PFSK-1 (cell line): ENCODE results near the gene ZBTB2.

ENCODE experiments used
- FOXP2 ChIP-seq: optimal IDR thresholded peaks from 2 replicates; pipeline ENCODE3; 2011; ENCODE audit warnings: borderline replicate concordance, control low read depth, inconsistent platforms; ENCODE audit not compliant: insufficient read depth; ENCODE audit errors: extremely low read length, extremely low read depth
- POLR2AphosphoS5 ChIP-seq: IDR thresholded peaks from 2 replicates; pipeline ENCODE4 v1.6.1; 2012; ENCODE audit warnings: low read depth, mild to moderate bottlenecking, control low read depth, low read length, moderate library complexity
- REST ChIP-seq, 2 experiments: IDR thresholded peaks; 2 replicates each; pipeline versions ENCODE4 v1.6.1 to v1.8.0; 2011 to 2012; ENCODE audit warnings: low read depth in 2 of 2, low read length in 2 of 2, control low read depth in 1 of 2, inconsistent platforms in 1 of 2, mild to moderate bottlenecking in 1 of 2, moderate library complexity in 1 of 2; ENCODE audit not compliant: insufficient read depth in 1 of 2
- SIN3A ChIP-seq: IDR thresholded peaks from 2 replicates; pipeline ENCODE4 v1.6.1; 2012; ENCODE audit warnings: mild to moderate bottlenecking, low read length, moderate library complexity, borderline replicate concordance; ENCODE audit not compliant: insufficient read depth
- TAF1 ChIP-seq: IDR thresholded peaks from 2 replicates; pipeline ENCODE4 v1.6.1; 2012; ENCODE audit warnings: low read length, control low read depth, borderline replicate concordance; ENCODE audit not compliant: insufficient read depth

The ZBTB2 gene

GRCh38 chr6:151413372-151414145 is 22.2 kb upstream of the ZBTB2 start:
- TF ChIP-seq REST (IDR thresholded peaks at IDR 0.05; ENCODE audit: insufficient read depth in 1 of 2, low read depth in 2 of 2, low read length in 2 of 2) (no peak), FOXP2 (no peak), SIN3A (no peak), POLR2AphosphoS5 (no peak; the same call in 1 of the 2 replicates), TAF1 (no peak)

GRCh38 chr6:151412909-151413308 is 21.6 kb upstream of the ZBTB2 start:
- no peak for TF ChIP-seq SIN3A
- no peak for TF ChIP-seq POLR2AphosphoS5
- TF ChIP-seq TAF1 = no peak
- no peak for TF ChIP-seq REST (IDR thresholded peaks at IDR 0.05; ENCODE audit: insufficient read depth in 1 of 2, low read depth in 2 of 2, low read length in 2 of 2)
- TF ChIP-seq FOXP2 = no peak

- TF ChIP-seq FOXP2 (no peak), POLR2AphosphoS5 (peak; percentile 23; the same call in 1 of the 2 replicates)
Observed at GRCh38 chr6:151409679-151410078, 18.3 kb upstream of the ZBTB2 start.

- TF ChIP-seq FOXP2 (no peak), SIN3A (no peak), POLR2AphosphoS5 (no peak), TAF1 (no peak), REST (IDR thresholded peaks at IDR 0.05; ENCODE audit: insufficient read depth in 1 of 2, low read depth in 2 of 2, low read length in 2 of 2) (no peak)
Observed at GRCh38 chr6:151409260-151409659, 17.9 kb upstream of the ZBTB2 start.

- TF ChIP-seq TAF1 (no peak), POLR2AphosphoS5 (no peak), FOXP2 (no peak), REST (IDR thresholded peaks at IDR 0.05; ENCODE audit: insufficient read depth in 1 of 2, low read depth in 2 of 2, low read length in 2 of 2) (no peak), SIN3A (no peak)
Observed at GRCh38 chr6:151408858-151409257, 17.5 kb upstream of the ZBTB2 start.

GRCh38 chr6:151403919-151404308 is 12.6 kb upstream of the ZBTB2 start:
- TF ChIP-seq FOXP2 (no peak), REST (IDR thresholded peaks at IDR 0.05; ENCODE audit: insufficient read depth in 1 of 2, low read depth in 2 of 2, low read length in 2 of 2) (no peak), SIN3A (no peak), TAF1 (no peak), POLR2AphosphoS5 (no peak)
